Suprapubic skin (tissue), 3 donors: ENCODE measurements around the gene CAPN10.

Experiments
- CTCF ChIP-seq, 2 donors: fragments of 200-600 bp in 1 of 2; fragments of 450-650 bp in 1 of 2; sonication (generic) in 1 of 2; IDR thresholded peaks; one replicate each; pipeline ENCODE4 v1.5.1; 2016 to 2019; ENCODE audit warnings: antibody characterized with exemption in 2 of 2, mild to moderate bottlenecking in 1 of 2, moderate library complexity in 1 of 2
- POLR2AphosphoS5 ChIP-seq, 3 donors: sonication (generic); formaldehyde crosslinking; IDR thresholded peaks; one replicate each; pipeline ENCODE4 v1.6.1; 2017; ENCODE audit warnings: antibody characterized with exemption in 3 of 3

- TF ChIP-seq CTCF (IDR thresholded peaks at IDR 0.05) (no peak), POLR2AphosphoS5 (IDR thresholded peaks at IDR 0.05) (no peak)
Observed at GRCh38 chr2:240590681-240591111, 4.2 kb downstream of the CAPN10 start.
